Activated T-helper 1 cell treated with anti-CD3 and anti-CD28 coated beads, Interleukin-2, amount 50 U/mL, for 16 hours (primary cell): Measurements from ENCODE around the gene RPS6KA6.
"Not testable (repeated sequence)": the region's sequence is repeated elsewhere in the genome, so short reads cannot be mapped to it uniquely, and the experiment has no call there.

Experiments
- DNase-seq, 2 donors: peaks; one replicate each; pipeline ENCODE4 v3.0.0-alpha.2; 2020; ENCODE audit warnings: low read depth in 1 of 2, low spot score in 1 of 2

RPS6KA6 gene

GRCh38 chrX:84165711-84166110, 22.3 kb downstream of the RPS6KA6 start:
- no peak for DNase-seq

GRCh38 chrX:84162401-84162800, 25.6 kb downstream of the RPS6KA6 start:
- no peak for DNase-seq

GRCh38 chrX:84161641-84162040, 26.4 kb downstream of the RPS6KA6 start:
- no peak for DNase-seq

GRCh38 chrX:84160736-84161135, 27.3 kb downstream of the RPS6KA6 start:
- DNase-seq, result no peak

- no peak for DNase-seq
These were observed 31.2 kb downstream of the RPS6KA6 start for GRCh38 chrX:84156821-84157220.

GRCh38 chrX:84155938-84156337, 32.1 kb downstream of the RPS6KA6 start:
- no peak for DNase-seq

GRCh38 chrX:84153538-84153937, 34.5 kb downstream of the RPS6KA6 start:
- no peak for DNase-seq

GRCh38 chrX:84144991-84145390, 43.0 kb downstream of the RPS6KA6 start:
- DNase-seq, result no peak

- DNase-seq, result no peak
These were observed 43.7 kb downstream of the RPS6KA6 start for GRCh38 chrX:84144281-84144680.

GRCh38 chrX:84133023-84133422, 55.0 kb downstream of the RPS6KA6 start:
- no peak for DNase-seq

- DNase-seq, result no peak
These were observed 64.4 kb downstream of the RPS6KA6 start for GRCh38 chrX:84123585-84123984.

GRCh38 chrX:84118769-84119168, 69.2 kb downstream of the RPS6KA6 start:
- no peak for DNase-seq

- no peak for DNase-seq
These were observed 69.7 kb downstream of the RPS6KA6 start for GRCh38 chrX:84118315-84118714.

- DNase-seq, result no peak
These were observed 79.4 kb downstream of the RPS6KA6 start for GRCh38 chrX:84108584-84108983.

- no peak for DNase-seq
These were observed 88.9 kb downstream of the RPS6KA6 start for GRCh38 chrX:84099120-84099519.

GRCh38 chrX:84079479-84080197, 108.4 kb downstream of the RPS6KA6 start:
- DNase-seq, result not testable (repeated sequence)

- DNase-seq, result no peak
These were observed 109.0 kb downstream of the RPS6KA6 start for GRCh38 chrX:84078991-84079390.

GRCh38 chrX:84064814-84065213, 123.2 kb downstream of the RPS6KA6 start:
- DNase-seq, result no peak

- no peak for DNase-seq
These were observed 123.8 kb downstream of the RPS6KA6 start for GRCh38 chrX:84064164-84064563.

GRCh38 chrX:84047339-84047738, 140.7 kb downstream of the RPS6KA6 start:
- no peak for DNase-seq

- DNase-seq, result no peak
These were observed 141.5 kb downstream of the RPS6KA6 start for GRCh38 chrX:84046403-84046984.

GRCh38 chrX:84044051-84044450, 143.9 kb downstream of the RPS6KA6 start:
- DNase-seq, result no peak
